ENCODE data around the gene NRG2. TPM values are rescaled to one million over a fixed set of nuclear protein-coding genes. Genes with fewer than 3 reads are reported as not detected.
A peak's percentile ranks its signal among the peaks of the same experiment; 100 is the strongest.

NRG2 gene
- 0.59 TPM in 1 of 2 replicates, not detected in the other for total RNA-seq (2022)
- percentile 12 among the genes with signal in this experiment for Bru-seq, nascent RNA
- BruChase-seq, experiment 1, labeled RNA remaining after a 2-hour chase: percentile 11 among the genes with signal in this experiment
- percentile 11 among the genes with signal in this experiment for BruChase-seq, experiment 2, labeled RNA remaining after a 6-hour chase
- long read RNA-seq: 0 reads

GRCh38 chr5:140042643-140043507 is at the start of gene NRG2:
NRG2 (minus strand) TSS chr5:140043299.
- intact Hi-C loops (cut with micrococcal nuclease; ENCODE audit: unreplicated experiment): loop anchor here (1.0 to 5.0 kb wide), 3 partner anchors 20 to 114 kb away; no protein-coding TSS in a partner anchor
- no peak within 1 kb of the TSS for H3K27ac Mint-ChIP-seq (ENCODE audit: unreplicated experiment)
- BruUV-seq (replicated peaks): no TSS peak
- peaks cover 1% of the 10 kb centered on the region for H3K27me3 ChIP-seq (replicated peaks; ENCODE audit: control insufficient read depth, insufficient read depth, low read length)
- peak within 1 kb of the TSS; percentile 69 for H3K4me3 Mint-ChIP-seq (ENCODE audit: unreplicated experiment)
- peaks cover 23% of the 10 kb centered on the region for H3K27me3 Mint-ChIP-seq (ENCODE audit: insufficient read depth, unreplicated experiment)
- TF ChIP-seq, protein P1, sequence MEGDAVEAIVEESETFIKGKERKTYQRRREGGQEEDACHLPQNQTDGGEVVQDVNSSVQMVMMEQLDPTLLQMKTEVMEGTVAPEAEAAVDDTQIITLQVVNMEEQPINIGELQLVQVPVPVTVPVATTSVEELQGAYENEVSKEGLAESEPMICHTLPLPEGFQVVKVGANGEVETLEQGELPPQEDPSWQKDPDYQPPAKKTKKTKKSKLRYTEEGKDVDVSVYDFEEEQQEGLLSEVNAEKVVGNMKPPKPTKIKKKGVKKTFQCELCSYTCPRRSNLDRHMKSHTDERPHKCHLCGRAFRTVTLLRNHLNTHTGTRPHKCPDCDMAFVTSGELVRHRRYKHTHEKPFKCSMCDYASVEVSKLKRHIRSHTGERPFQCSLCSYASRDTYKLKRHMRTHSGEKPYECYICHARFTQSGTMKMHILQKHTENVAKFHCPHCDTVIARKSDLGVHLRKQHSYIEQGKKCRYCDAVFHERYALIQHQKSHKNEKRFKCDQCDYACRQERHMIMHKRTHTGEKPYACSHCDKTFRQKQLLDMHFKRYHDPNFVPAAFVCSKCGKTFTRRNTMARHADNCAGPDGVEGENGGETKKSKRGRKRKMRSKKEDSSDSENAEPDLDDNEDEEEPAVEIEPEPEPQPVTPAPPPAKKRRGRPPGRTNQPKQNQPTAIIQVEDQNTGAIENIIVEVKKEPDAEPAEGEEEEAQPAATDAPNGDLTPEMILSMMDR (IDR thresholded peaks at IDR 0.05; ENCODE audit: insufficient read depth in 1 of 2, low read depth in 1 of 2, low read length in 1 of 2, severe bottlenecking in 1 of 2, unreplicated experiment in 1 of 2): peak; percentile 55 to 69
- H3K9me3 ChIP-seq: no peaks in the 10 kb centered on the region
- POLR2A ChIA-PET: interaction anchor here (0.6 kb wide), 1 partner anchor 65 kb away, joined by 6 read pairs; no protein-coding TSS in a partner anchor
- peak within 1 kb of the TSS; percentile 56 for H3K4me3 ChIP-seq (ENCODE audit: low read depth, low read length)
- CTCF ChIA-PET: interaction anchor here (0.6 to 1.1 kb wide), 4 partner anchors 9 to 75 kb away, joined by 3 to 4 read pairs (median 3); no protein-coding TSS in a partner anchor
- H3K9me3 Mint-ChIP-seq (ENCODE audit: unreplicated experiment): no peaks in the 10 kb centered on the region
- no peaks in the 10 kb centered on the region for H3K36me3 ChIP-seq (ENCODE audit: control insufficient read depth, insufficient read depth, low read length)
- peaks cover 6% of the 10 kb centered on the region; the same call in 1 of the 2 replicates for H3K4me1 ChIP-seq
- DNase-seq: peak; percentile 53 to 72
- H3K4me1 Mint-ChIP-seq (ENCODE audit: low read depth, unreplicated experiment): peaks cover 6% of the 10 kb centered on the region
- H3K36me3 Mint-ChIP-seq (ENCODE audit: insufficient read depth, unreplicated experiment): no peaks in the 10 kb centered on the region

GRCh38 chr5:140090251-140090650 is 47.2 kb upstream of the NRG2 start:
- Histone ChIP-seq H3K4me3 (ENCODE audit: low read depth, low read length) (no peak overlapping the region), H3K9me3 (peaks cover 15% of the 10 kb centered on the region), H3K27me3 (replicated peaks; ENCODE audit: control insufficient read depth, insufficient read depth, low read length) (0 out of 2 replicates have a peak, but pooled peaks cover 1% of the 10 kb centered on the region), H3K4me1 (0 out of 2 replicates have a peak, but pooled peaks cover 6% of the 10 kb centered on the region), H3K36me3 (ENCODE audit: control insufficient read depth, insufficient read depth, low read length) (no peaks in the 10 kb centered on the region)
- H3K4me3 Mint-ChIP-seq (ENCODE audit: unreplicated experiment): no peak overlapping the region
- intact Hi-C loops (cut with micrococcal nuclease; ENCODE audit: unreplicated experiment): no loop called here
- H3K27me3 Mint-ChIP-seq (ENCODE audit: insufficient read depth, unreplicated experiment): peaks cover 5% of the 10 kb centered on the region
- POLR2A ChIA-PET: no interaction called here
- H3K9me3 Mint-ChIP-seq (ENCODE audit: unreplicated experiment): peaks cover 22% of the 10 kb centered on the region
- TF ChIP-seq, protein P1 (IDR thresholded peaks at IDR 0.05; ENCODE audit: insufficient read depth in 1 of 2, low read depth in 1 of 2, low read length in 1 of 2, severe bottlenecking in 1 of 2, unreplicated experiment in 1 of 2): no peak
- CTCF ChIA-PET: no interaction called here
- no peak overlapping the region for H3K27ac Mint-ChIP-seq (ENCODE audit: unreplicated experiment)
- no TSS peak for BruUV-seq (replicated peaks)
- DNase-seq: no peak
- no peaks in the 10 kb centered on the region for H3K36me3 Mint-ChIP-seq (ENCODE audit: insufficient read depth, unreplicated experiment)
- H3K4me1 Mint-ChIP-seq (ENCODE audit: low read depth, unreplicated experiment): no peaks in the 10 kb centered on the region

DNA sequence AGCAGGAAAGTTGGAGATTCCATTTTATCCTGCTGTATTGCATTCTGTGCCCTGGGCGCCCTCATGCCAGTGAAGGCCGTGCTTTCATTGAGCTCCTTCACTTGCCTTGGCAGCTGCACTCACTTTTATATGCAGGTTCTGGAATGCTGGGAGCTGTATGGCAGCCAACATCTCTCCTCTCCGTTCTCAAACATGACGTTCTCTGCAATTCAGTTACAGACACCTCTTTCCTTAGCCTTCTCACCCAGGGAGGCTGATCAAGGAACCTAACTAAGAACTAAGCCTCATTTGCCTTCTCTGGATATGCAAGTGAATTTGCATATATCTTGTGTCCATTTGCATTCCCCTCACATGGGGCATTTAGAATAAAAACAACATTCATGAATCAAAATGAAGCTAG is 41.4 kb upstream of the NRG2 start:
- CTCF ChIA-PET: no interaction called here

More for the DNA sequence above, 41.4 kb upstream of the NRG2 start:
- TF ChIP-seq, protein P1 (IDR thresholded peaks at IDR 0.05; ENCODE audit: insufficient read depth in 1 of 2, low read depth in 1 of 2, low read length in 1 of 2, severe bottlenecking in 1 of 2, unreplicated experiment in 1 of 2): no peak
- no peak overlapping the region for H3K4me3 ChIP-seq (ENCODE audit: low read depth, low read length)
- H3K4me1 ChIP-seq: 0 out of 2 replicates have a peak, but pooled peaks cover 6% of the 10 kb centered on the region
- no peaks in the 10 kb centered on the region for H3K36me3 ChIP-seq (ENCODE audit: control insufficient read depth, insufficient read depth, low read length)
- no peak for DNase-seq
- no peaks in the 10 kb centered on the region for H3K27me3 ChIP-seq (replicated peaks; ENCODE audit: control insufficient read depth, insufficient read depth, low read length)
- H3K27me3 Mint-ChIP-seq (ENCODE audit: insufficient read depth, unreplicated experiment): peaks cover 9% of the 10 kb centered on the region
- no TSS peak for BruUV-seq (replicated peaks)
- no peak overlapping the region for H3K4me3 Mint-ChIP-seq (ENCODE audit: unreplicated experiment)
- no peaks in the 10 kb centered on the region for H3K4me1 Mint-ChIP-seq (ENCODE audit: low read depth, unreplicated experiment)
- POLR2A ChIA-PET: no interaction called here
- H3K9me3 Mint-ChIP-seq (ENCODE audit: unreplicated experiment): no peaks in the 10 kb centered on the region
- no peaks in the 10 kb centered on the region for H3K36me3 Mint-ChIP-seq (ENCODE audit: insufficient read depth, unreplicated experiment)
- H3K9me3 ChIP-seq: peaks cover 7% of the 10 kb centered on the region; the same call in 1 of the 2 replicates
- intact Hi-C loops (cut with micrococcal nuclease; ENCODE audit: unreplicated experiment): no loop called here
- H3K27ac Mint-ChIP-seq (ENCODE audit: unreplicated experiment): no peak overlapping the region

Measured in Caco-2 (cell line).